ENCODE data around the gene COBL.

- no peak for TF ChIP-seq CTCF (IDR thresholded peaks at IDR 0.05)
- no peak for TF ChIP-seq POLR2A (IDR thresholded peaks at IDR 0.05)
- TF ChIP-seq POLR2AphosphoS5 (IDR thresholded peaks at IDR 0.05) = no peak
- TF ChIP-seq EP300 (IDR thresholded peaks at IDR 0.05; ENCODE audit: low read depth) = no peak
Observed at GRCh38 chr7:51308265-51308664, 8.3 kb downstream of the COBL start.

Data from transverse colon (tissue), 4 donors.